Cardiac fibroblast (primary cell): ENCODE data around the gene CSNK1D.

Experiments
- DNase-seq, 2 donors: peaks; one replicate each; pipeline versions ENCODE4 v3.0.0 to v3.0.0-alpha.2; 2010; ENCODE audit warnings: low read depth in 2 of 2
- H3K4me3 ChIP-seq, 2 donors: replicated peaks in 1 of 2; 1 replicate in 1 of 2; 2 replicates in 1 of 2; pipeline ENCODE4 v1.5.1; 2011; ENCODE audit warnings: low read depth in 2 of 2, low read length in 2 of 2, mild to moderate bottlenecking in 2 of 2, moderate library complexity in 1 of 2
- CTCF ChIP-seq: IDR thresholded peaks from one replicate; pipeline ENCODE4 v1.5.1; 2011; ENCODE audit warnings: low read depth, mild to moderate bottlenecking, low read length, inconsistent platforms

CSNK1D gene

GRCh38 chr17:82230609-82231311, 42.7 kb downstream of the CSNK1D start:
- peak overlapping the region; percentile 78 to 88 for H3K4me3 ChIP-seq
- peak; percentile 89 to 95 for DNase-seq
- TF ChIP-seq CTCF = peak; percentile 46

DNA sequence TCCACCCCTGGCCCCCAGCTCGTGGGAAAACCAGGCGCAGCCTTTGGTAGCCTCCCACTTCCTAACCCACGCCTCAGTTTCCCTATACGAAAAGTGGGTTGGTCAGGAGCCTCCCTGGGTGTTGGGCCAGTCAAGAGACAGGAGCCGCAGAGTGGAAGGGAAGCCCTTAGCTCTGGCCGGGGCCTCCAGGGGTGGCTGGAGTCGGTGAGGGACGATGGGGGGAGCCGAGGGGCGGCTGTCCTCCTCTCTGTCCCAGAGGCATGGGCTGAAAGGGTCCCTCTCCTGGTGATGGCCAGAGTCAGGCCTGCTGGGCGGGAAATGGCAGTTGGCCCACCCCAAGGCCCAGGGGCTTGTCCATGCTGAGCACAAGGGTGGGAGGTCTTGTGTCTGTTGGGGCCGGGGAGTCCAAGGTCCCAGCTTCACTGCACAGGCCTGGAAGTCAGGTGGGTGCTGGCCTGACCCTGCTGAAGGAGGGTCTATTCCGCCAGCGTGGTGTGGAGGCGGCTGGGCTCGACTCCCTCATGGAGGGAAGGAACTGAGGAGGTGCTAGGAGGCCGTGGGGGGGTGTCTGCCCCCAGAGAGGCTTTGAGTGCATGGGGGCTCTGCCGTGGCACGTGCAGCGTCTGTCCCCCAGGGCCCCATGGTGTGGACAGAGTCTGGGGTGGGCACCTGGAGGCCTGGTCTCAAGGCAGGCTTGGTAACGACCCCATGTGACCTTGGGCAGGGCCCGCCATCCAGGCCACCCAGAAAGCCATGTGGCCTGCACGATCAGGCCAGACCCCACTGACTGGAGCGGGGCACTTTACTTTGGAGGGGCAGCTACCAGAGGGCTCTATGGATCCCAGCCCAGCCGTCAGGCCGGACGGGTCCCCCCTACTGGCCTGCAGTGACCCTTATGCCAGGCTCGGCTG, 43.5 kb downstream of the CSNK1D start:
- peak overlapping the region; percentile 78 to 88 for H3K4me3 ChIP-seq

GRCh38 chr17:82228842-82229697, 44.4 kb downstream of the CSNK1D start, which contains the start of gene SLC16A3:
Gene SLC16A3, plus strand, starts transcription at chr17:82229042. Its CDS starts 6,967 bp downstream, at chr17:82236009.
- DNase-seq = peak; percentile 77 to 88
- H3K4me3 ChIP-seq = peak within 1 kb of the TSS; percentile 78 to 88
- no peak for TF ChIP-seq CTCF

More for the DNA sequence above, 43.5 kb downstream of the CSNK1D start:
- peak in 1 of 2 donors; percentile 37 for DNase-seq
- TF ChIP-seq CTCF = no peak

DNA sequence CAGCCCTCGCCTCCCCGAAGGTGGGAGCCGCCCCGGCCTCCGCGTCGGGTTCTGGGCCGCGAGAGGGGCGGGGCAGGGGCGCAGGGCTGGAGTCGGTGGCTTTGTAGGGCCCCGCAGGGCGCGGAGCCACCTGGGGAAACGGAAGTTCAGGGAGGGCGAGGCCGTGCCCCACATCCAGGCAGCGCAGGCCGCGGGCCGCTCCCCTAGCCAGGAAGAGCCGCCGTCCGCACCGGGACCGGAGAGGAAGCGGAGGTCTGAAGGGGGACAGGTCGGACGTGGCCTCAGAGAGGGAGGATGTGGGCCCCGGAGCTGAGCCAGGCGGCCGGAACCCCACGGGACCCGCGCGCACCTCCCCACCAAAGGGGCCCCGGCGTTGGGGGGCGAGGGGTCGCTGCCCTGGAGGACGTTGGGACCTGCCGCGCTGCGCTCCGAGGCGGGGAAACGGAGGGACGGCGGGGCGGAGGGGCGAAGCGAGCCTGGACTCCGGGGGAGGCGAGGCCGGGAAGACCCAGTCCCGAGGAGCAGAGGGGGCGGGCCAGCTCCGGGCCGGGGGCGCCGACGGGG, 45.1 kb downstream of the CSNK1D start:
- no peak for TF ChIP-seq CTCF

DNA sequence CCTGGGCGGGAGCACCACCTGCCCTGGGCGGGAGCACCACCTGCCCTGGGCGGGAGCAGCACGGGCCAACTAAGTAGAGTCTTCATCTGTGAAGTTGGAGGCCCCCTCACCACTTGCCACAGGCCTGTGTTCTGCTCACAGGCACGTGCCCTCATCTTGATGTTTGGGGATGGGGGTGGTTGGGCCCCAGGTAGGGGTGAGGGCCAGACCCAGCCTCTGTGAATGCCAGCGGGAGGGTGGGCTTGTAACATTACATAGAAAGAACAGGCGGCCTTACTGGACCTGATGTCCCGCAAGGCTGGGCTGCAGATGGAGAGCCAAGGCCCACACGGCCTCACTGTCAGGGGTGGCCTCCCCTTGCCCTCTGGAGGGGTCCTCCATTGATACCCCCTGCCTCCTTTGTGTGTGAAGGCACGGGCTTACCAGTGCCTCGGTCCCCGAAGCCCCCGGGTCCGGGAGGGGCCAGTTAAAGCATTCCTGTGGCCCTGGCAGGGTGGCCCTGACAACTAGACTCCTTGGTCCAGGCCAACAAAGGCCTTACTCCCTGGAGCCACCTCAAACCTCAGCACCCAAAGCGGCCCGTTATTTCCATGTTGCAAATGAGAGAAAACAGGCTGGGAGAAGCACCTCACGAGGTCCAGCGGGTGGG, 45.7 kb downstream of the CSNK1D start:
- DNase-seq = peak in 1 of 2 donors; percentile 8
- H3K4me3 ChIP-seq = peak overlapping the region in 1 of 2 donors; percentile 54
- no peak for TF ChIP-seq CTCF

More for the DNA sequence above, 45.1 kb downstream of the CSNK1D start:
- DNase-seq = peak in 1 of 2 donors; percentile 26
- H3K4me3 ChIP-seq = peak overlapping the region; percentile 33 to 54
